Cardiac fibroblast (primary cell): Measurements from ENCODE around the gene LACTBL1.

Source experiments
- DNase-seq, 2 donors: peaks; one replicate each; pipeline versions ENCODE4 v3.0.0 to v3.0.0-alpha.2; 2010; ENCODE audit warnings: low read depth in 2 of 2
- H3K4me3 ChIP-seq, 2 donors: replicated peaks in 1 of 2; 1 replicate in 1 of 2; 2 replicates in 1 of 2; pipeline ENCODE4 v1.5.1; 2011; ENCODE audit warnings: low read depth in 2 of 2, low read length in 2 of 2, mild to moderate bottlenecking in 2 of 2, moderate library complexity in 1 of 2
- TF ChIP-seq, protein P1 (sequence below): IDR thresholded peaks from one replicate; pipeline ENCODE4 v1.5.1; 2011; ENCODE audit warnings: low read depth, mild to moderate bottlenecking, low read length, inconsistent platforms

The LACTBL1 gene, protein sequence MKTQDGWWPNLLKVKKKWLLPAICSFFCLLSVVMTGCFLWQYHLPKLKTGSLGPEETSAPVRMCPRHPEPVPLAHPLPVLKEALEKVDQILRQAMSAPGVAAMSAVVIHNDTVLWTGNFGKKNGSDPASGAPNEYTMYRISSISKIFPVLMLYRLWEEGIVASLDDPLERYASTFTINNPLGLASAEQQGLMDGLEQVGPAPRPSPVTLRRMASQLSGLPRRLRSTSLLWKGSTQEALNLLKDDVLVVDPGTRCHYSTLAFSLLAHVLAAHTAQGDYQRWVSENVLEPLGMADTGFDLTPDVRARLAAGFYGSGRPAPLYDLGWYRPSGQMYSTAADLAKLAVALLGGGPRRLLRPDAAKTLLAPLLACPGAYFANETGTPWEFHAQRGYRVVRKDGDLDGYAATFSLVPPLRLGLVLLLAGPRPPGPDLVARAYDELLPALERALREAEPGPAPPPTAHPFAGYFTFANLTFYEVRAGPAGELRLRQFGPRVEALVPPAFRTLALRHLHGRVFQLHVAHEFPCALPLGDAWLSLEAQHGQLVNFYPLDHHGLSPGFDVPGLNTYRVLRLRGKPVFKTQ

DNA sequence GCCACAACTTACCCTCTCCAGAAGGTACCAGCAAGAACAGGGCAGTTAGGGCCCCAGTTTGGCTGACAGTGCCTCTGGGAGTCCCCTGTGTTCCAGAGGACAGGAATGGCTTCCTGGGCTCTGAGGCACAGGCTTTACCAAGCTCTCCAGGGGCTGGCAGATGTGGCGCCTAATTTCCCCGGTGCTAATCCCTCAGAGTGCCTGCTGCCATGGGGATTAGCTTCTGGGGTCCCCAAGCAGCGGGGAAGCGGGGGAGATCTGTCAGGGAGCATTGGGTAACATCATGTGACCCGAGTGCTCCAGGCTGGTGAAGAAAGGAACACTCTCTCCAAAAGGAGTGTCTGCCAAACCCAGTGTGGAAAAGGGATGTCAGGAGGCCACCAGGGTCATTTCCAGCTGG is at the start of gene LACTBL1:
LACTBL1 (minus strand) TSS at position 107 of the 400 bp plus-strand sequence. CDS start 550 bp downstream, outside the sequence.
- DNase-seq: no peak
- no peak within 1 kb of the TSS for H3K4me3 ChIP-seq
- TF ChIP-seq, protein P1, sequence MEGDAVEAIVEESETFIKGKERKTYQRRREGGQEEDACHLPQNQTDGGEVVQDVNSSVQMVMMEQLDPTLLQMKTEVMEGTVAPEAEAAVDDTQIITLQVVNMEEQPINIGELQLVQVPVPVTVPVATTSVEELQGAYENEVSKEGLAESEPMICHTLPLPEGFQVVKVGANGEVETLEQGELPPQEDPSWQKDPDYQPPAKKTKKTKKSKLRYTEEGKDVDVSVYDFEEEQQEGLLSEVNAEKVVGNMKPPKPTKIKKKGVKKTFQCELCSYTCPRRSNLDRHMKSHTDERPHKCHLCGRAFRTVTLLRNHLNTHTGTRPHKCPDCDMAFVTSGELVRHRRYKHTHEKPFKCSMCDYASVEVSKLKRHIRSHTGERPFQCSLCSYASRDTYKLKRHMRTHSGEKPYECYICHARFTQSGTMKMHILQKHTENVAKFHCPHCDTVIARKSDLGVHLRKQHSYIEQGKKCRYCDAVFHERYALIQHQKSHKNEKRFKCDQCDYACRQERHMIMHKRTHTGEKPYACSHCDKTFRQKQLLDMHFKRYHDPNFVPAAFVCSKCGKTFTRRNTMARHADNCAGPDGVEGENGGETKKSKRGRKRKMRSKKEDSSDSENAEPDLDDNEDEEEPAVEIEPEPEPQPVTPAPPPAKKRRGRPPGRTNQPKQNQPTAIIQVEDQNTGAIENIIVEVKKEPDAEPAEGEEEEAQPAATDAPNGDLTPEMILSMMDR: no peak

DNA sequence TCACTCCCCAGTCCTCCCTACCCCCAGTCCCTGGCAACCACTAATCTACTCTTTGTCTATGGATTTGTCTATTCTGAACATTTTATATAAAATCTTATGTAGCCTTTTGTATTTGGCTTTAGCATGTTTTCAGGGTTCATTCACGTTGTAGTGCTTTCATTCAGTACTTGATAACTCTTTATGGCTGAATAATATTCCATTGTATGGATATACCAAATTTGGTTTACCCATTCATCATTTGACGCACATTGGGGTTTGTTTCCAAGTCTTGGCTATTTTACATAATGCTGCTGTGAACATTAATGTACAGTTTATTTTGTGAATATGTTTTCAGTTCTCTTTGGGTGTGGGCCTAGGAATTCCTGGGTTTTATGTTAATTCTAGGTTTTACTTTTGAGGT is 49.2 kb upstream of the LACTBL1 start:
- H3K4me3 ChIP-seq: no peak overlapping the region
- no peak for DNase-seq
- TF ChIP-seq, protein P1: no peak

DNA sequence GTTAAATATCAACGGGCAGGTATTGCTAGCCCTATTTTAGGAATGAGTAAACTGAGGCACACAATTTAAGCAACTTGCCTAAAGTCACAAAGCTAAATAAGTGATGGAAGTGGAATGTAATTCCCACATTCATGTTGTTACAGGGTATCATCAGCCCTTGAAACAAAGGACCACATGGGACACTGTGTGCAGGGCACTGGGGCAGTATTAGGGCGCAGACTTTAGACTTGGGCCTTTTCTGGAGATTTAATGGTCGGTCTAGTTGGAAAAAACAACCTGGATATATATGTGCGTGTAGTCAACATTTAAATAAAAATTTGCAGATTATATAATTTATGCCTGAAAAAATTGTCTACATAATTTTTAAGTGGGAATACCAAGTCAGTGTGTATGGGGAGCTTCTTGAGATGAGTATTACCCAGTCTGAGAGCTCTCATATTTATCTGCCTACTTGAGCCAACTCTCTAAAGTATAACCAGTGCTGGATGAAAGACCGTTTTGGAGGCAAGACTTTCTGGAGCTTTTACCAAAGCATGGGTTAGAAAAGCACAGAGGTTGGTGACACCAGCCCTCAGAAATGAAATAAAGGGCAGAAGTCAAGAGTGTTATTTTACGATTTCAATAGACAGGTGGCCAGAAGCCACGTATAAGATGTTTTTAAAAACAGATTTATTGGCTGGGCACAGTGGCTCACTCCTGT is 48.2 kb upstream of the LACTBL1 start:
- peak; percentile 17 to 28 for DNase-seq
- peak overlapping the region; percentile 87 to 88 for H3K4me3 ChIP-seq
- TF ChIP-seq, protein P1: no peak

DNA sequence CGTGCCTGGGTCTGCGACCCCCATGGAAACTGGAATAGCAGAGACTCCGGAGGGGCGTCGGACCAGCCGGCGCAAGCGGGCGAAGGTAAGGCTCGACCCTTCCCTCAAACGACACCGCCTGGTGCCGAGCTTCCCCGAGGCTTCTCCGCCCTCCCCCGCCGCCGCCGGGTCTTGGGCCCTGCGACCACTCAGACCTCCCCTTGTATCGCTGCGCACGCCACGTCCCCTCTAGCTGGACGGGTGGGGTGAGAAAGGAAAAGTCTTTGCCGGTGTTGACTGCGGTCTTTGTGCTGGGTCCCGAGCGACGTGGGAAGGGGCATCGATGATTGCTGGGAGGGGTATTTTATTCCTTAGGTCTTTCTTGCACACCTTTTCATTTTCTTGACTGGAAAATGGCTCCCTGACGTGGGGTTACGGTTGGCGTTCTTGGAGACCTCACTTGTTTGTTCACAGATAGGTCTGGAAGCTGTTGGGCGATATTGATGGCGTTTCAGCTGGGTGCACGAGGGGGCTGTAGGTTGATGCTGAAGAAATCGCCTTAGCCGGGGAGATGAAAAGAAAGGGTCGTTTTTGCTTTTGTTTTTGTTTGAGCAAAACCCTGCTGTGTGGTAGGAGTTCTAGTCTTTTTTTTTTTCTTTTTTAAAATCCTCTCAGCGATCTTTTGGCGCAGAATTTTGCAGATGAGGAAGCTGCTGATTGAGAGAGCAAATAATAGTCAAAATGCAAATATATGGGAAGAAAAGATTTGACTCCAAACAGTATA is 47.4 kb upstream of the LACTBL1 start:
- TF ChIP-seq, protein P1: no peak
- peak; percentile 49 for DNase-seq
- H3K4me3 ChIP-seq: peak overlapping the region; percentile 87 to 88

DNA sequence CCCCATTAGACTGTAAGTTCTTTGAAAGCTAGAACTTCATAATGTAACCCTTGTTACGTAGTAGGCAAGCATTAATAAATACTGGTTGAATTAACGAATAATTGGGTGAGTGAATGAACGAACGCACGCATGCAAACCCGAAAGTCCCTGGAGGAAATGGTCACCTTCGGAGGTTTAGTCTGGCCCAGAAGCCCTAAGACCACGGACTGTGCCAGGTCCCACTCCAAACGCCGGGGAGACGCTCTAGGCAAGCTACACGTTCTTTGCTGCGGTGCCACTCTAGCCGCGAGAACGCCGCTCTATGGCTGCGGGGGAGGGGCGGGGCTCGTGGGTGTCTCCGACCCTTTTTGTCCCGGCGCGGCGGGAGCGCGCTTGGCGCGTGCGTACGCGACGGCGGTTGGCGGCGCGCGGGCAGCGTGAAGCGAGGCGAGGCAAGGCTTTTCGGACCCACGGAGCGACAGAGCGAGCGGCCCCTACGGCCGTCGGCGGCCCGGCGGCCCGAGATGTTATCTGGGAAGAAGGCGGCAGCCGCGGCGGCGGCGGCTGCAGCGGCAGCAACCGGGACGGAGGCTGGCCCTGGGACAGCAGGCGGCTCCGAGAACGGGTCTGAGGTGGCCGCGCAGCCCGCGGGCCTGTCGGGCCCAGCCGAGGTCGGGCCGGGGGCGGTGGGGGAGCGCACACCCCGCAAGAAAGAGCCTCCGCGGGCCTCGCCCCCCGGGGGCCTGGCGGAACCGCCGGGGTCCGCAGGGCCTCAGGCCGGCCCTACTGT is 46.6 kb upstream of the LACTBL1 start, which contains the start of gene KDM1A:
KDM1A (plus strand) TSS at position 375 of the 769 bp plus-strand sequence; CDS start at position 504, 129 bp downstream.
- TF ChIP-seq, protein P1: no peak
- DNase-seq: peak; percentile 98 to 99
- peak within 1 kb of the TSS; percentile 87 to 88 for H3K4me3 ChIP-seq
